B cell (primary cell): ENCODE results near the gene ANAPC13.

ENCODE experiments used
- CTCF ChIP-seq: fragments of 200-600 bp; IDR thresholded peaks from one replicate; pipeline ENCODE4 v1.8.0; 2022; ENCODE audit warnings: antibody characterized with exemption, mild to moderate bottlenecking
- EZH2 ChIP-seq: IDR thresholded peaks from 2 replicates; pipeline ENCODE4 v1.6.1; 2012; ENCODE audit warnings: borderline replicate concordance, low read depth, mild to moderate bottlenecking, moderate library complexity, low read length; ENCODE audit not compliant: insufficient read depth, poor library complexity, severe bottlenecking

- TF ChIP-seq EZH2 (no peak), CTCF (no peak)
Observed at GRCh38 chr3:134496471-134497071, 10.8 kb upstream of the ANAPC13 start.
